Stimulated activated CD4-positive, alpha-beta T cell treated with anti-CD3 and anti-CD28 coated beads, Interleukin-1b, Interleukin-23, amount 100 ng/mL, for 48 hours (primary cell): ENCODE measurements around the gene KIAA0319L.

Experiments used
- DNase-seq: peaks from one replicate; pipeline ENCODE4 v3.0.0-alpha.2; 2020

KIAA0319L gene

DNA sequence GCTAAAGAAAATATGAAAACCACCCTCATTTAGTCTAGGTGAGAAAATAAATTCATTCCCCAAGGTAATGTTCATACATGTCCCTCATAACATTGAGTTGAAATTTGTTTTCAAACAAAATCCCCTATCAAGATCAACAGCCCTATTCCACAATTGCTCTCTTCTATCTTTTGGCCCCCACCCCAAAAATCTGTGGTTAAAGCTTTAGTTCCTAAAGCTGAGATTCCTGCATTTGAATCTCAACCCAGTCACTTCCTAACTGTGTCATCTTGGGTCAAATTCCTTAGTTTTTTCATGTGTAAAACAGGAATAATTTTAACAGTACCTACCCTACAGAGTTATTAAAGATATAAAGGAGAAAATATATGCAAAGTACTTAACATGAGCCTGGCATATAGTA lies 22.0 kb downstream of the KIAA0319L start:
- DNase-seq: no peak

DNA sequence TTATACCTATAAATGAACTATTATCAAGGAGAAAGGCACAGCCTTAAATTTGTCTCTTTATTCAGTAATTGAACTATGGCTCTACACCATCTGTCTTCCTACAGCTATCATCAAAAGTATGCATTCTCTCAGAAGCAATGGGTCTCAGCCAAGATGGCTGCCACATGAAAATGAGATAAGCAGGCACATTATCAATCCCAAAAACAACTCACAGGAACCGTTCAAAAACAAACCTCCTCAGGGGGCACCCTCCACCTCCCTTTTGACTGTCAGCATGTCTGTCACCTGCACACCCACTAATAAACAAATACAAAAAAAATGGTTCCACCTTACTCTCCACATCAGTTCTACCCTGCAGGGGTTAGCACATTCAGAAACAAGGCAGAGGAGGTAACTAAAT lies 23.6 kb downstream of the KIAA0319L start:
- no peak for DNase-seq

DNA sequence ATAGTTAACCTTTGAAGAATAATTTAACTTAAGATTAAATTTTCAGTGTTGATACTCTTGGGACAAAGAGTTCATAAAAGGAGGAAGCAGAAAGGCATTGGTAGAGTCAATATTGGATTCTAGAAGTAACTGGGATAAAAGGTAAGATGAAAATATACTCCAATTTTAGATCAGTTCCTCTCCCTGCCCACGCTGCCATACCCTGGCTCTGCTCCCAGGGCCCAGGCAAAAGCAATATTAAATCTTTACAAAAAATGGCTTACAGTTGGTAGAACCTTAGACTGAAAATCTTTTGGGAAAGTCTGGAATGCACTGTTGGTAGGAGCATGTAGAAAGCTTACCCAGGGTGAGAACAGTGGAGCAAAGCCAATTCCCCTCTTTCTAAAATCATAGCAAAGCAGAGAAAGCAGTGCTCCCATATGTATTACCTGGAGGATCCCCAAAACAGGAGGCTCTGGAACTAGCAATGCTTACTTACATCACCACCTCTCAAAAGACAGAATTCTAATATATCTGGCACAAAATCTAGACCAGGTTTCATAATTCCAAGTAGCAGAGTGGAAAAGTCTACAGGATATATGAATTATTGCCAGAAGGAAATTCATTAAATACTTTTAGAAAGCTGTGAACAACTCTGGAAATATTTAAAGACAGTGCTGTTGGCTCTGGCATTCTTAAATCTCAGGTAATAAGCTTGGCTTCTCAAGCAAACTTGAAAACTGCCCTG lies 24.5 kb downstream of the KIAA0319L start:
- DNase-seq: no peak

DNA sequence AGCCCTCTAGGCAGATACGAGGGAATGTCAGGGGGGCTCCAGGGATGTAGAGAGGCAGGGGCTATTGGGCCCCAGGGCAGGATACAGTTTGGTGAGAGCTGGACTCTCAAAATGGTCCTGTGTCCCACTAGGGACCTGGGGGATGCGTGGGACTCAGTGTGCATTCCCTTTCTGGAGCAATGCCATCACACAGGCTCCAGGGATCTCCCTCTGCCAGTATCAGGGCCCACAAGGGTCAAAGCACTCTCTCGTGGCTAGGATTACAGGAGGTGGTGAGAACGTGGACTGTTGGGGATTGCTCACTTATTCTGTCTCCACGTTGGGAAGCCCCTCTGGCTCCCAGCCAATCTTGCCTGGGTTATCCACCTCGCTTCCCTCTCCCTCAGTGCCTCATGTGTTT lies 25.8 kb downstream of the KIAA0319L start:
- DNase-seq: no peak

DNA sequence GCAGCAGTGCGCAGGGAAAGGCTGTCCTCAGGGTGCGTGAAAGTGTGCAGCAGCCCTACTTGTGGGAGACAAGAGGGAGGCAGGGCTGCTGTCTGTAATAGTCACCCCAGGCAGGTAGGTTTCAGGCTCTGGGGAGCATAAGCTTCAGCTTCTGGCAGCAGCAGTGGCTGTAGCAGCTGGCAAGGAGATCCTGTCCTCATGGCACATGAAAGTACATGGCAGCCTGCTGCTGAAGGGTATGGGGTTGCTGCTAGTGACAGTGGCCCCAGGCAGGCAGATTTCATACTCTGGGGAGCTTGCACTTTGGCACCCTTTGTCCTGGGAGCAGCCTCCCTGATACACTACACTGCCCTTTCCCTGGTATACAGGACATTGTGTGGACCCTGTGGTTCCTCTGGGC lies 26.3 kb downstream of the KIAA0319L start:
- DNase-seq: no peak

DNA sequence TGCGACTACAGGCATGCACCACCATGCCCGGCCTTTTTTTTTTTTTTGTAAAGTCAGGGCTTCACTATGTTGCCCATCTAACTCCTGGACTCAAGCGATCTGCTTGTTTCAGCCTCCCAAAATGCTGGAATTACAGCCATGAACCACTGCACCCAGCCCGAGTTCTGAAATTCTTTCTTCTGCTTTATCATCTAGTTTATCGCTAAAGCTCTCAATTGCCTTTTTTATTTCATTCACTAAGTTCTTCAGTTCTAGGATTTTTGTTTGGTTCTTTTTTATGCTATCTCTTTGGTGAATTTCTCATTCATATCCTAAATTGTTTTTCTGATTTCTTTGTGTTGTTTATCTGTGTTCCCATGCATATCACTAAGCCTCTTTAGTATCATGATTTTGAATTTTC lies 27.0 kb downstream of the KIAA0319L start:
- DNase-seq: no peak

DNA sequence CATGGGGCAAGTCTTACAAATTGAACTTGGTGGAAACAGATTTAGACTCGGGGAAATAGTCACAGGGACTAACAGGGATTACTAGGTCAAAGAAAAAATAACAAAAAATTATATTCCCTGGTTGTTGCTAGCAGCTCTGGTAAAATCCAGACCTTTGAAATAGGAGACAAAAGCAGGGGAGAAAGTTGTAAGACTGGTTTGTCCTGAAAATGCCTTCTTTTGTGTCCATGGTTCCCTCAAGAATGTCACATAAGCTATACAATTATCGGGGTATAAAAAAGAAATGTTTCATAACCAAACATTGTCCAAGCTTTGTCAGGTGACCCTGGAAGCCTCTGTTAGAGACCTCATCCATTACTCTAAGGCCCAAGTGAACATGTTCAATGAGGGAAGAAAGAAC lies 33.1 kb downstream of the KIAA0319L start:
- no peak for DNase-seq

DNA sequence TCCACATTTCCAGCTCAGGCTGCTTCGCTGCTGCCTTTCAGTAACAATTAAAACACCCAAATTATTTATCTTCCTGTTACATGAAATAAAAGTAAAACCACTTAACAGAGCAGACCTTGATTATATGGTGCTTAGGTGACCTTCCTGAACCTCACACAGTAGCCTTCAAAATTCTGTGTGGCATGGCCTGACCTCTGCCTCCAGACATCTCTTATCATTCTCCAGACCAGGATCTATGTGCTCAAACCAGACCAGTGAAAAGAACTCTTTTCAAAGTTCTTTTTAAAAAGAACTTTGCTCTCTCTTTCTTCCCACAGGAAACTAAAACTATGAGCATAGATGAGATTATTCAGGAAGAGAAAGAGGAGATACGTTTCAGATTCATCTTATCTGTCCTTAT lies 37.8 kb downstream of the KIAA0319L start:
- DNase-seq: no peak

DNA sequence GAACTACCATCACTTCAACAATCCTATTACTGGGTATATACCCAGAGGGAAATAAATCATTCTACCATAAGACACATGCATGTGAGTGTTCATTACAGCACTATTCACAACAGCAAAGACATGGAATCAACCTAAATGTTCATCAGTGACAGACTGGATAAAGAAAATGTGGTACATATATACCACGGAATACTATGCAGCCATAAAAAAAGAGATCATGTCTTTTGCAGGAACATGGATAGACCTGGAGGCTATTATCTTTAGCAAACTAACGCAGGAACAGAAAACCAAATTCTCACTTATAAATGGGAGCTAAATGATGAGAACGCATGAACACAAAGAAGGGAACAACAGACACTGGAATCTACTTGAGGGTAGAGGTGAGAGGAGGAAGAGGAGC lies 39.0 kb downstream of the KIAA0319L start:
- DNase-seq: no peak

DNA sequence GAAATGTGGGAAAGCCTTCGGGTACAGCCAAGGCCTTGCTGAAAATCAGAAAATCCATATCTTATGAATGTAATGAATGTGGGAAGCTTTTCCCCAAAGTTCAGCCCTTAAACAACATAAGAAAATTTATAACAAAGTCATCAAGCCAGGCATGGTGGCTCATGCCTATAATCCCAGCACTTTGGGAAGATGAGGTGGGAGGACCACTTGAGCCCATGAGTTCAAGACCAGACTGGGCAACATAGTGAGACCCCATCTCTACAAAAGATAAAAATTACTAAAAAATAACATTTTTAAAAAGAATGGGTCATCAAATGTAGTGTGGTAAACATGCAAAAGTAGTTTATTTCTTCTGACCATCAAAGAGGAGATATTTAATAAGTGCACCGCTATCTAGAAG lies 45.9 kb downstream of the KIAA0319L start:
- no peak for DNase-seq

DNA sequence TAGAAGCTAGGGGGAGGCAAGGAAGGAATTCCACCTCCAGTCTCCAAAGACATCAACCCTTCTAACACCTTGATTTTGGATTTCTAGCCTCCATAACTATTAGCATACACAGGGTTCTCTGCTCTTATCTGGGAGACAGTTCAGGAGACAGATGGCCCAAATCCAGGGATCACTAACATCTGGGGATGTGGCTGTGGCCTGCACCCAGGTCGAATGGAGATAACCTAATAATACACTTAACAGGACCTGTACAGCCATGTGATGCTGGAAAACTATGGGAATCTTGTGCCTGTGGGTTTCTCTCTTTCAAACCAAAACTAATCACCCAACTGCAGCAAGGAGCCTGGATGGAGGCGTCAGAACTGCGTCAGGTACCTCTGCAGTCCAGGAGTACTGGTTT lies 47.6 kb downstream of the KIAA0319L start:
- no peak for DNase-seq

DNA sequence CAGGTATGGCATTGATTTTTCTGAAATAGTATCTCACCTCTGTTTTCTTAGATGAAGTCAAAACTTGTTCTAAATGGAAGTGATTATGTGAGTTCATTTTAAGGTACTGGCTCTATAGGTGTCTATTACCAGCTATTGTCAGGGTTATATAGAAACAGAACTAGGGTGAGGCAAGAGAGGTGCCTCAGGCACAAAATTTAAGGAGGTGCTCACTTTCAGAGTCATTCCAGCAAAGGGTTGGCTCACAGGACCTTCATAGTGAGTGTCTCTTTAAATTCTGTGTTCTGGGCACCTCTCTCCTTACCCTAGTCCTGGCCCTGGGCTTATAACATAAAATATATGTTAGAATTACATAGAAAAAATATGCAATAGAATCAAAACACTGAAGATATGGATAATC lies 49.3 kb downstream of the KIAA0319L start:
- no peak for DNase-seq

DNA sequence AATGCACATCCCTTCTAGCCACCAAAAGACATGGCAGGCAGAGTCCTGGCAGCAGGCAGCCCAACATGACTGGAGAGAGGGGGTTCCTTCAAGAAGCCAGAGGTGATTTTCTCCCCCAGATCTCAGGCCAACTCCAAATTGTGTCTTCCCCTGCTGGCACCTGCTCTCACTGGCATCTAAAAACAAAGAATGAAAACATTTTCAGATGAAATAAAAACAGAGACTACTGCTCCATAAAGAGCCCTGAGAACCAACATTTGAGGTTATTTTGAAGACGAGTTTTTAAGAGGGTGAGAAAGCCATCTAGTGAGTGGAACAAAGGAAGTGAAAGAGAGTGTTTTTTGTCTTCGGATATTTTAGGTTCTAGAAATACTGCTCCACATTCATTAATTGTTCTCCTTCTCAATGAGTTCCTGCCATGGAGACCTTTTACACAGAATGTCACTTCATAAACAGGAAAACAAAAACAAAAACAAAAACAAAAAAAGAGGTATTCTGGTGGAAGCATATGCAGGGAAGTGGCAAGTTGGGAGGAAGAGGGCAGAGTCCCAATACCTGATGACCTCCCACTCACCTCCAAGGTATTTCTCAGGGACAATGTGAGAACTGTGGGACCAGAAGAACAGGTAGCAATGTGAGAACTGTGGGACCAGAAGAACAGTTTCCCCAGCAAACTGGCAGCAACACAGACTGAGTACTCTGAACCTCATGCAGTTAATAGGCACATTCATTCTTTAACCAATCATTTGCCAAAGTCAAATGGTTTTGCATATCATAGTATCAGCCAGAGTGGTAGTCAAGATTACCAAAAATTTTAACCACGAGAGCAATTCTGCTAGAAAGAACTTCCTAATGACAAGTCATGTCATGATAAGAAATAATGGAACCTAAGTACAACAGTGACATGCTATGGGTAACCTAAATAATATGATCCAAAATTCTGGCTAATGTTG lies 50.0 kb downstream of the KIAA0319L start:
- no peak for DNase-seq

DNA sequence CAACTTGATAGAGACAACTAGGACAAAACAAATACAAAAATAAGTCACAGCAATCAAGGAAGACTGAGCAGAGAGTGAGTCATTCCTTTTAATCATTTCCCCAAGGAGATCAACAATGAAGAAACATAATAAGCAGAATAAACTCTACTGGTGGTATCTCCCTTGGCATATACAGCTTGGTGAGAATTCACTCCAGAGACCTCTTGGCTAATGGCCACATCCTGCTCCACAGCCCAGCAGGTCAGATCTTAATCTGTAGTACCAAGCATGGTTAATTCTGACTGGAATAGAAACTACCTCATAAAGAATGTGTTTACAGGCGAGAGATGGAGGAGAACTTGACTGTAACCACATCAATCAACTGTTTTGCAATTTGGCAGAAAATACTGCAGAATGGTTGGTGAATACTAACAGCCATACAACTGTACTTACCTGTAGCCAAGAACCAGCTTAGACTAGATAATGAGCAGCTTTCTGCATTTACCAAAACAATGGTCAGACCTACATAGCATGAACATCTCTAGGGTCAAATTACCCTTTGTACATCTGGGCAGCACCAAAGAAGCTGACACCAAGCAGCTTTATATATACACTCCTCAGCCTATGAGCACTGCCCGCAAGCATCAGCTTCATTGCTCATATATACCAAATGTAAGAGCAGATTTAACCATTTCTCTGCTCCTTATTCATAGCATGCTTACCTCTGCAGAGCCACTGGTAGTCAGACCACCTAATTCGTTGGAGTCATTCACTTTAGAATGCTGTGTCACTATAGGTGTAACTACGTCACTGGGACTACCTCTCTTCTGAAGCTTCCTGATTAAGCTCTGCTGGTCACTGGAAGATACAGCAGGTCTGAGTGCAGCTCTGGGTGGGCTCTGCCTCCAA lies 51.0 kb downstream of the KIAA0319L start:
- DNase-seq: peak; percentile 36

DNA sequence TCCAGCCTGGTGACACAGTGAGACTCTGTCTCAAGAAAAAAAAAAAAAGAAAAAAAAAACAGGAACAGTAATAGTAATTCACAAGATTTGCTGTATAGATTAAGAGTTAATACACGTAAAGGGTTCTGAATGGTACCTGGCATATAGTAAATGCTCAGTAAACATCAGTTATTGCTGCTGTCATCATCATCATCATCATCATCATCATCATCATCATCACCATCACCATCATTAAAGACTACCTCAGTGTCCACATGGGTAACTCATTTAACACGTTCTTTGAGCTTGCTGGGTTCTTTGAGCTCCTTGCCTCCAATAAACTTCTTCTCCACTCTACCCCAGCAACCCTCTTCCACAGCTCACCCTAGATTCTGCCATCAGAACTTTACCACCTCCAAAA lies 55.0 kb downstream of the KIAA0319L start:
- DNase-seq: no peak

DNA sequence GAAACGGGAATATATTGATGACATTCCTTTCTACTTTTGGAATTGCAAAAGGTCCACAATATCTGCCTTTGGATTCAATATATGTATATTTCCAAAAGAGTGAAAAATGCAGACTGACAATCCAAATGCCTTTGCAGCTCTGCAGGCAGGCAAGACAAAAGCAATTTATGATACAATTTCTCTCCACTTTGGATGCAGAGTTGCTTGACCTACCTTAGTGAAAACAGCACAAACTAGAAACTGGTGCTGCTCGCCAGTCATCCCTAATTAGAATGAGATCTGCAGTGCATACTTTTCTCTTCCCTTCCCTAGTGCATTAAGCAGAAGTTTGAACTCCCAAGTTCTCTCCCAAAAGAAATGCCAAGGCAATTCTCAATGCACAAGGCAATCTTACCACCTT lies 56.8 kb downstream of the KIAA0319L start:
- no peak for DNase-seq

DNA sequence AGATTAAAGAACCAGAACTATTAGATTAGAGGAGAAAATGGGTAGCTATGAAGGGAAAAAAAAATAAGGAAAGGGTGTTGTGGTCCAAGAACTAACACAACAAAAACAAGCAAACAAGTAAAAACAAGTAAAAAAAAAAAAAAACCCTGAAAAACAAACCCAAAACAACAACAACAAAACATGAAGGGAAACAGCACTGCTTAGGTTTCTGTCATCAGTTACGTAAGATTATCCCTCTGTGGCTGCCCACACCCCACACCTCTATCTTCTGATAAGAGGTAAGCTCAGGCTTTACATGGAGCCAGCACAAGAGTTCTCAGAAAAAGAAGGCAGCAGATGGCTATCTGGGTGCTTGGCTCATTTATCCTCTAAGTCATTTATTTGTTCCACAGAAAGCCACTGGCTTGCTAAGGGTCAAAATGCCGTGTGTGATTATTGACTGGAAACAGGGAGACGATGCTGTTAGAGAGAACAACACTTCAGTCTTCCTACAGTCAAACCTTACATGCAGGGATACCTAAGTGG lies 57.5 kb downstream of the KIAA0319L start:
- no peak for DNase-seq

DNA sequence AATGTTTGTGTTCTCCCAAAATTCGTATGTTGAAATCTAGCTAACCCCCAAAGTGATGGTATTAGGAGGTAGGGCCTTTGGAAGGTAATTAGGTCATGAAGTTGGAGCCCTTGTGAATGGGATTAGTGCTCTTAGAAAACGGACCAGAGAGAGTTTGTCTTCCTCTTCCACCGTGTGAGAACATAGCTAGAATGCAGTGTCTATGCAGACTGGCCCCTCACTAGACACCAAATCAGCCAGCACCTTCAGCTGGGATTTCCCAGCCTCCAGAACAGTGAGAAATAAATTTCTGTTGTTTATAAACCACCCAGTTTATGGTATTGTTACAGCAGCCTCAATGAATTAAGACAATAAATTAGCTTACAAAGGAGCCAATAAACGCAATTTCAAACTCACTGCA lies 58.0 kb downstream of the KIAA0319L start:
- no peak for DNase-seq

DNA sequence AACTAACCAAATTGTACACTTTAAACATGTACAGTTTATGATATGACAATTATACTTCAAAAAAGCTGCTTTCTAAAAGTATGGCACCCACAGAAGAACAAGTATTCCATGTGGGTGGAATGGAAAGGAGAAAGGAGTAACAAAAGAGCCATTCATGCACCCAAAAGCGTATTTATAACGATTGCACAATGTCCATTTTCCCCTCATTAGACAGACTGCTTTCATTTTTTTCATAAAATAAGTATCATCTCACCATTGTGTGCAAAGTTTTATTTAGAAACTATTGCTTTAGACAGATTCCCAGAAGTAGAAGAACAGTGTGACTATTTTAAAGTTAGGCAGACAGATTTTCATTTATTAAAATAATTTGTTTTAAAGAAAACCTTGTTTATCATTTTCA lies 59.6 kb downstream of the KIAA0319L start:
- DNase-seq: no peak

DNA sequence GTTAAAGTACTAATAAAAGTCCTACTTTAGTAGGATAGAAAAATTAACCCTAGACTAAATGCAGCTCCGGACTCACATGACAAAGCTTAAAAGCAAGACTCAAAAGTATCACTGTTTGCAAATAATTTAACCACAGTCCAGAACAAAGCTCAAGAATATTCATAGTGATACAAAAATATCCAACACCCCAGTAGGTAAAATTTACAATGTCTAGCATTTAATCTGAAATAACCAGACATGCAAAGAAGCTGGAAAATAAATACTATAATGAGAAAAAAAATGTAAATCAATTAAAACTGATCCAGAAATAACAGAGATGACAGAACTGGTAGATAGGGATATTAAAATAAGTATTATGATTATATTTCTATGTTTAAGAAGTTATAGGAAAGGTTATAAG lies 67.0 kb downstream of the KIAA0319L start:
- no peak for DNase-seq

DNA sequence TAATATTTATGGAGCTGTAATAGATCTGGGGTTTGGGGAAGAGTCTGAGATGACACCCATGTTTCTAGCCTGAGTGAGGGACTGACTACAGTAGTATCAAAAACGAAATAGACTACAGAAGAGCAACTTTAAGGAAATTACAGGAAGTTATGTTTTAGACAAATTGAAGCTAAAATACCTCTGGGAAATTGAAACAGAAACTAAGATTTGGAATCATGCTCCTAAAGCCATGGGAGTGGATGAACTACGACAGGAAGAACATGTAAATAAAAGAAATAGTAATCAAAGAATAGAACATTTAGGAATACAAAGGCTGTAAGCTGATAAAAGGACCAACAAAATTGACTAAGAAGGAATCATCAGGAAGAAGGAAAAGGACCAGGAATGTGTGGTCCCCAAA lies 68.9 kb downstream of the KIAA0319L start:
- DNase-seq: no peak

DNA sequence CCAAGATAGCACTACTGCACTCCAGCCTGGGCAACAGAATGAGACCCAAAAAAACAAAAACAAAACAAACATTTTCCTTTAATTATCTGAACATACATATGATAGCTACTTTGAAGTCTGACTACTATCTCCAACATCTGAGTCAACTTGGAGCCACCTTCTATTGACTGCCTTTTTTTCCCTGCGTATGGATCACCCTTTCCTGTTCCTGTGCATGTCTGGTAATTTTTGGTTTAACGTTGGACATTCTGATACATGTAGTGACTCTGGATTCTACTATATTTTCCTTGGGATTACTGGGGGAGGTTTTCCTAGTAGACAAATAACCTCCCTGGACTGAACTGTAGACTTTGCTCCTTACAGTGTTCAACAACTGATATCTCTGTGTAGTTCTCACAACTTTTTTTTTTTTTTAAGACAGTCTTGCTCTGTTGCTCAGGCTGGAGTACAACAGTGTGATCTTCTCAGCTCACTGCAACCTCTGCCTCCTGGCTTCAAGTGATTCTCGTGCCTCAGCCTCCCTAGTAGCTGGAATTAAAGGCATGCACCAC lies 70.3 kb downstream of the KIAA0319L start:
- DNase-seq: no peak

DNA sequence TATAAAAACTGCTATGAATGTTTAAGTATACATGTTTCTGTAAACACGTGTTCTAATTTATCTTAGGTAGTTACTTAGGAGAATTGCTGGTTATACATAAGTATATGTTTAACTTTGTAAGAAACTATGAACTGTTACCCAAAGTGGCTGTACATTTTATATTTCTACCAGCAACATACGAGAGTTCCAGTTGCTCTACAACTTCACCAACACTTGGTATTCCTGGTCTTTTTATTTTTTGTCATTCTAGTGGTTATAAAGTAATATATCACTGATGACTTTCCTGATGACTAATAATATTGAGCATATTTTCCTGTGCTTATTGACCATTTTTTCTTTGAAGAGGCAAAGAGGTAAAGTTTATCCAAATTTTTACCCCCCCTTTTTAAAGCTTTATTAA lies 76.0 kb downstream of the KIAA0319L start:
- DNase-seq: no peak
